IPS DF 4.7 (cell line): ENCODE measurements around the gene SCN3A.

ENCODE experiments used
- DNase-seq: peaks from one replicate; pipeline ENCODE4 v3.0.0-alpha.2; 2013; ENCODE audit warnings: low spot score; ENCODE audit errors: extremely low read depth

The SCN3A gene

GRCh38 chr2:165112789-165113188 is 91.1 kb downstream of the SCN3A start:
- no peak for DNase-seq

- DNase-seq, result no peak
Measured at GRCh38 chr2:165112133-165112573, 91.7 kb downstream of the SCN3A start.

- no peak for DNase-seq
Measured at GRCh38 chr2:165110394-165110793, 93.5 kb downstream of the SCN3A start.

DNA sequence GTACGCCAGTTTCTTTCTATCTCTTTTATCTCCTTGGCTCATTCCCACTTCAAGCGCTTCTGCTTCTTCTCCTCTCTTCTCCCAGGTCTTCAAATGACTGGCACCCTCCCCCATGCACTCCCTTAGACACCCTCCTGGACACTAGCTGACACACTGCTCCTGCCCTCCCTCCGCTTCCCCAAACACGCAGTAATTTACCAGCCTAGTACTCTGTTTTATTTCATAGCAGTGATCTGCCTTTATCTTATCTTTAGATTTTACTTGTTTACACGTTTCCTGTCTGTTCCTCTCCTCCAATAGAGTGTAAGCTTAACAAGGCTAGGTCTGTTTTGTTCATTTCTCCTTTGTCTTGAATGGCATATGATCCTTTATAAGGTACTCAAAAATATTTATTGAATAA is 93.9 kb downstream of the SCN3A start:
- DNase-seq, result no peak

- no peak for DNase-seq
Measured at GRCh38 chr2:165105926-165106325, 97.9 kb downstream of the SCN3A start.

- DNase-seq, result no peak
Measured at GRCh38 chr2:165087933-165088901, 115.6 kb downstream of the SCN3A start.

- no peak for DNase-seq
Measured at GRCh38 chr2:165086337-165086736, 117.5 kb downstream of the SCN3A start.

- DNase-seq, result no peak
Measured at GRCh38 chr2:165083326-165083725, 120.5 kb downstream of the SCN3A start.

GRCh38 chr2:165082479-165082878 is 121.4 kb downstream of the SCN3A start:
- no peak for DNase-seq

DNA sequence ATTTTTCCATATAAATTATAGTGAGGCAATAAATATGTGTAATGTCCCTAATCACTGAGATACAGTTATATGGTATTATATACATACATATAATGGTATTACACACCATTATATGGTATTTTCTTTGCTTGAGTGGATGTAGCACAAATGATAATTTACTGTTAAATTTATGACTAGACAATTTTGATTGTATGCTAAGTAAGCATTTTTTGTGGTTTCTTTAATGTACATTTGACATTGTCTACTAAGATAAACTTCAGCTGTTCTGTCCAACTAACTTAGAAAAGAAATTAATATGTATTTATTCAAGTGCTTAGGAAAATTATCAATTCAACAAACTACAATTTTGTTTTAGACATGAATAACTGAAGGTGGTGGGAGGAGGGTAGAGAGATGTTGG is 122.6 kb downstream of the SCN3A start:
- no peak for DNase-seq

DNA sequence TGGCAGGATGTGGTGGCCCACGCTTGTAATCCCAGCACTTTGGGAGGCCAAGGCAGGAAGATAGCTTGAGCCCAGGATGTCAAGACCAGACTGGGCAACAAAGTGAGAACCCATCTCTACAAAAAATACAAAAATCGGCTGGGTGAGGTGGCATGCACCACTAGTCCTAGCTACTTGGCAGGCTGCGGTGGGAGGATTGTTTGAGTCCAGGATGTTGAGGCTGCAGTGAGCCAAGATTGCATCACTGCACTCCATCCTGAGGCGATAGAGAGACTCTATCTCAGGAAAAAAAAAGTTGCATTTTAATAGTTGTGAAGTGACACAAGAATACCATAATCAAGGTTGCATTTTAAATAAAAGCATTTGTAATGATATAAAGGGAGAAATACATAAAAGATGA is 124.4 kb downstream of the SCN3A start:
- DNase-seq, result no peak

- DNase-seq, result no peak
Measured at GRCh38 chr2:165078913-165079312, 124.9 kb downstream of the SCN3A start.

DNA sequence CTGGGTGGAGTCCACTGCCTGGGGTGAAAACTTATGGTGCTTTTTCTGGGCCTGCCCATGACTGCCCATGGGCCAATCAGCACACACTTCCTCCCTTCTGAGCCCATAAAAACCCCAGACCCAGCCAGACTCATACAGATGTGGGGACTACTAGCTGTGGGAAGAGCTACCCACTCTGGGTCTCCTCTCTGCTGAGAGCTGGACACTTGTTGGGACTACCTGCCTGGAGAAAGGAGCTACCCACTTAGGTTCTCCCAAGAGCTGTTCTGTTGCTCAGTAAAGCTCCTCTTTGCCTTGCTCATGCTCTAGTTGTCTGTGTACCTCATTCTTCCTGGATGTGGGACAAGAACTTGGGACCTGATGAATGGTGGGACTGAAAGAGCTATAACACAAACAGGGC is 129.0 kb downstream of the SCN3A start:
- DNase-seq, result no peak

DNA sequence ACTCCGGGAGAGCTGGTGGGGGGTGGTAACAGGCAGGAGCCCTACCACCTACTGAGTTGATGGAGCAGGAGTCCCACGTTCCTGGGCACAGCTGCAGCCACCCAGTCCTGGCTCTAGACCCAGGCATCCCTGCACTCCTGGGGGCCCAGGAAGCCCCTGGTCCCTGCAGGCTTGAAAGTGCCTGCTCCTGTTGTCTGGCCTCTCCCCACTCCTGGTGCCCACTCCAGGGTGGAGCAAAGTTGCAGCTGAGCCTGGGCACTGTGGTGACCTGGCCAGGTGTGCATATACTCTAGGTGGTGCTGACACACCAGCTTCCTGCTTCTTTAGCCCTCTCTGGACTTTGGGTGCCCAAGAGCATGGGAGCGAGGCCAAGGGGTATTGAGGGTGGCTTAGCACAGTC is 129.5 kb downstream of the SCN3A start:
- no peak for DNase-seq

DNA sequence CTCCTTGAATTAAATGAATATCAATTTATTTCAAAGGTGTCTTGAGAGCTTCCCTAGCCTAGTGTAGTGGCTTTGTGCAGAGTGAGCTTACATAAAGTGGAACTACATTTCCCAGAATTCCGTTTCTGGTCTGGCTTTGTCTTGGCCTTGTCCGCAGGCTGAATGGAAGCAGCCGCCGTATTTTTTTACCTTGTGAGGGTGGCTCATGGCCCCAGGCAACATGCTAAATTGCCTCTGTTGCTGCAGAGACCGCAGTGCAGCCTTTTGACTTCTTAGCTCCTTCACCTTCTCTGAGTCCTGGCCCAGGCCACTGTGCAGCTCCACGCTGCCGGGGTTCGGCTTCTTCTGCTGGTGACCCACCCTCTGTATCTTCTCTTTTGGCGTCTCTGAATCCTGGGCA is 133.8 kb downstream of the SCN3A start:
- DNase-seq, result peak; percentile 11

- DNase-seq, result no peak
Measured at GRCh38 chr2:165069151-165069550, 134.7 kb downstream of the SCN3A start.

DNA sequence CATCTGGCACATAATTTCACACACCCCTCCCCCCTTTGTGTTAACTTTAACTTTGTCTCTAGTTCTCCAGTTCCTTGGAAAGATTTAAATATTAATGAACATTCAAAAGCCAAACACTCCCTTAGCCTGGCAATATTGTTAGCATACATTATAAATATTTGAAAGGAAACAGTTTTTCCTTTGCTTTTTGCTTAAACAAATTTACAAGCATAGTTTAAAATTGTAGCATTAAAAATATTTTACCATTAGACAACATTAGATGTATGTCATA is 135.4 kb downstream of the SCN3A start:
- no peak for DNase-seq

DNA sequence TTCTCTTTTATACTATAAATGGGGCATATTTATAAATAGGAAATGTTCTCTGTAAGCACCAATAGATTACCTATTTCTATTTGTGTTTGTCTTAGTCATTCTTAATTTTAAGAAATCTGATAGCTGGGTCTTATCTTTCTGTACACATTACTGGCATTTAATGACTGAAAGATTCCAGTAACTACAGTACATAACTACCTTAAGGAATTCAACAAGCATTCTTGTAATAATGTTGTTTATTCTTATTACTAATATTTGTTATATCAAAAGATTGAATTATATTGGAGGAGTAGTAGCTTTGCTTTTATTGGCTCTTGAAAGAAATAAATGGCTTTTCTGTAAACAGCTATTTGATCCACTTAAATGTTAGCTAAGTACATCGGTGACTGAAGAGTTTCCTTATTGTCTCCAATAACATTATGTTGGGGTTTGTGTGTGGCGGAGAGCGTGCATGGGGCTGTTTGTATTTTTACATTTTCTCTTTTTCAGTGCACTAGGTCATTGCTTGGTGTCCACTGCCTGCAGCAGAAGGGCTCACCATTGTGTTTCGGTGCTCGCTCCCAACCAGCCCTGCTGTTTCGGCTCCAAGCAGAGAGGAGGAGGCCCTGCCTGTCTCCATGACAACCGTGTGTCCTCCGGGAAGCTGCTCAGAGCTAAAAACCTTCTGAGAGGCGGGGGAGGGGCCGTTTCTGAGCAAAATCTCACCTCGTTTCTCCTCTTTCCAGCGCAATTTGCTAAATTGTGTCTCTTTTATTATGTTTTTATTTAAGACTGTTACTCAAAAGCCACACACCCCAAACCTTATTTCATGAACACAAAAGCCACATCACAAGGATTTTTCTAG is 136.0 kb downstream of the SCN3A start:
- peak; percentile 78 for DNase-seq

GRCh38 chr2:165064743-165065142 is 139.1 kb downstream of the SCN3A start:
- no peak for DNase-seq

DNA sequence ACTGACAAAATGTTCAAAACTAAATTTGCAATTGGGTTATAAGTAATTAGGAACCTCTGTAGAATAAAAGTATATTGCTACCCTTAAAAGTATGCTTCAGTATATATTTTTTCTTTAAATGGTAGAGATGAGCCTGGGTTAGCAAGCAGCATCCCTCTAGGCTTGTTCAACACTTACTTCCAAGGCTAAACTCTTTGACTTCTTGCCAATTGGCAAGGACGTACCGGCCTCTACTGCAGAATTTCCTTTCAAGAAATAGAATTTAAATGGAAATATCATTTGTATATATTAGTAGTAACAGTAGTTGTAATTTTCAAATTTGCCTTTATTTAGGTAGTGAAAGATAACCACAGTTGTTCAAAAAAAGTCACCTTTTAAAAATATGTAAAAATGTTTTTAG is 143.4 kb downstream of the SCN3A start:
- no peak for DNase-seq

GRCh38 chr2:165058476-165059265 is 145.2 kb downstream of the SCN3A start:
- DNase-seq, result no peak

- no peak for DNase-seq
Measured at GRCh38 chr2:165057931-165058330, 145.9 kb downstream of the SCN3A start.
